Regular cardiac myocyte (primary cell): Measurements from ENCODE around the gene CLBA1. TPM values are rescaled to one million over a fixed set of nuclear protein-coding genes. Genes with fewer than 3 reads are reported as not detected.

Experiments
- total RNA-seq: library from RNA; depleted of rRNA; stranded (reverse); fragments of >200 nt; gene quantifications from 2 replicates; pipeline ENCODE4 v1.2.3, GENCODE V29; 2014

Gene CLBA1
- 4.6 and 8.5 TPM in 2 replicates for total RNA-seq

GRCh38 chr14:104985675-104986486, at the start of gene CLBA1:
CLBA1 (plus strand) TSS chr14:104985788; CDS start chr14:104986432, 644 bp downstream.

GRCh38 chr14:104977681-104978653, 7.6 kb upstream of the CLBA1 start, which contains the start of gene AHNAK2:
AHNAK2 (minus strand) TSS chr14:104978374; CDS start chr14:104978237, 137 bp downstream.

DNA sequence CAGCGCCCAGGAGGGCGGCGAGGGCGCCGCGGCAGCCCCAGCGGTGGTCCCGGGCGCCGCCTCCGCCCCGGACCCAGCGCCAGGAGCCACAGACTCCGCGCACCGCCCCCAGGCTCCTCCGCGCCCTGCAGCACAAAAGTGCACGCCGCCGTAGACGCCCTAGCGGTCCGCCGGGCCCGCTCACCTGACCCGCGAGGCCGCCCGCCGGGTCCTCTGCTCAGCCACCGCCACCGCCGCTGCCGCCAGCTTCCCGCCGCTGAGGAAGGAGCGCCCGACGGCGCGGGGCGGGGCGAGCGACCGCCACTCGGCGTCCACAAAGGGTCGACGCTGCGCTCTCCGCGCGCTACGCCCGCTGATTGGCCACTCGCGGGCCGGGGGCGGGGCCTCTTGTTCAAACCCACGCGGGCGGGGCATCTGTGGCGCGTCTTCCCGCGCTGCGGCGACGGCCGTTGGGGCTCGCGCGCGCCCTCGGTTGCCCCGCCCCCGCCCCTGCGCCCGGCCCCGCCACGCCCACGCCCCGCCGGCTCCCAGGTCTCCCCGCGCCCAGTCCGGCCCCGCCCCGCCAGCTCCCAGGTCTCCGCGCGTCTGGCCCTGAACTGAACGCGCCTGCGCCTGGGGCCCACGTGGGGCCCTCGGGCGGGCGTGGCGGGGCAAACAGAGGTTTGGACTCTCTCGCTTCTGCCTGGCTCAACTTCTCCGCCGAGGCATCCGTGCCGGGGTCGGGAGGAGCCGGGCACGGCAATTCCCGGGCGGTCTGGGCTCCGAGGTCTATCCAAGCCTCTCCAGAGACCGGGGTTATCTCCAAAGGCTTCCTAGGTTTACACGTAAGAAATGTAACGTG, 35.4 kb downstream of the CLBA1 start, which contains the start of gene CDCA4:
CDCA4 (minus strand) TSS at position 269 of the 841 bp plus-strand sequence. CDS start 9,154 bp downstream, outside the sequence.

Other genes with a start within 250 kb of the CLBA1 start
- 89.4 and 154 TPM in 2 replicates for gene SIVA1, start 232.6 kb upstream of the CLBA1 start, total RNA-seq
- 145 and 234 TPM in 2 replicates for gene AKT1, start 190.0 kb upstream of the CLBA1 start, total RNA-seq
- 1.4 and 1.7 TPM in 2 replicates for gene ZBTB42, start 184.7 kb upstream of the CLBA1 start, total RNA-seq
- gene CEP170B, start 120.5 kb upstream of the CLBA1 start, total RNA-seq: 14.4 and 18.8 TPM in 2 replicates
- under 0.01 TPM in 1 of 2 replicates, not detected in the other for gene PLD4, start 60.9 kb upstream of the CLBA1 start, total RNA-seq
- gene AHNAK2, start 7.4 kb upstream of the CLBA1 start, total RNA-seq: 20.5 and 33.0 TPM in 2 replicates
- gene CDCA4, start 35.3 kb downstream of the CLBA1 start, total RNA-seq: 12.4 and 37.6 TPM in 2 replicates
- gene GPR132, start 79.6 kb downstream of the CLBA1 start, total RNA-seq: not detected in 2 replicates
- gene JAG2, start 183.0 kb downstream of the CLBA1 start, total RNA-seq: 0.58 and 1.1 TPM in 2 replicates
- 8.2 and 10.4 TPM in 2 replicates for gene NUDT14, start 195.5 kb downstream of the CLBA1 start, total RNA-seq